Vagina (tissue), 2 donors: ENCODE data around the gene NGRN. TPM values are rescaled to one million over a fixed set of nuclear protein-coding genes. Genes with fewer than 3 reads are reported as not detected.

Experiments used
- DNase-seq, 2 donors: peaks; one replicate each; pipeline ENCODE4 v3.0.0-alpha.2; 2017; ENCODE audit errors: extremely low spot score in 2 of 2
- H3K27ac ChIP-seq: fragments of 200-600 bp; sonication (generic); one replicate; pipeline ENCODE4 v1.5.1; 2019
- H3K27me3 ChIP-seq: fragments of 200-600 bp; sonication (generic); one replicate; pipeline ENCODE4 v1.5.1; 2019
- H3K36me3 ChIP-seq, 2 donors: fragments of 200-600 bp; sonication (generic); one replicate each; pipeline ENCODE4 v1.5.1; 2017 to 2019
- H3K4me1 ChIP-seq: fragments of 200-600 bp; sonication (generic); one replicate; pipeline ENCODE4 v1.5.1; 2019
- H3K4me3 ChIP-seq, 2 donors: fragments of 200-600 bp; sonication (generic); 1 replicate in 1 of 2; 2 replicates in 1 of 2; pipeline ENCODE4 v1.5.1; 2016 to 2019
- H3K9me3 ChIP-seq: fragments of 200-600 bp; sonication (generic); one replicate; pipeline ENCODE4 v1.5.1; 2019
- POLR2A ChIP-seq, 2 donors: fragments of 450-650 bp; IDR thresholded peaks; one replicate each; pipeline ENCODE4 v1.6.1; 2017; ENCODE audit warnings: antibody characterized with exemption in 2 of 2, mild to moderate bottlenecking in 2 of 2, moderate library complexity in 2 of 2
- POLR2AphosphoS5 ChIP-seq, 2 donors: sonication (generic); formaldehyde crosslinking; IDR thresholded peaks; one replicate each; pipeline ENCODE4 v1.9.0; 2017; ENCODE audit warnings: antibody characterized with exemption in 2 of 2, mild to moderate bottlenecking in 2 of 2, low read depth in 1 of 2; ENCODE audit not compliant: insufficient read depth in 1 of 2
- intact Hi-C: fragments of 100-400 bp; cut with DNase I; formaldehyde crosslinking; loops from one replicate; pipeline ENCODE4 v1.15.1; 2023
- small RNA-seq: library from RNA; depleted of rRNA; stranded (forward); fragments of <200 nt; gene quantifications from one replicate; pipeline ENCODE3, GENCODE V24; 2016
- total RNA-seq: library from RNA; depleted of rRNA; stranded (reverse); fragments of >200 nt; gene quantifications from one replicate; pipeline ENCODE4 v1.2.3, GENCODE V29; 2016
- TF ChIP-seq, protein P1 (sequence below), 3 experiments: fragments of 450-650 bp in 2 of 3; fragments of 200-600 bp in 1 of 3; sonication (generic) in 1 of 3; IDR thresholded peaks; one replicate each; pipeline ENCODE4 v1.5.1; 2017 to 2019; ENCODE audit warnings: antibody characterized with exemption in 3 of 3, mild to moderate bottlenecking in 2 of 3, moderate library complexity in 2 of 3

NGRN gene
- total RNA-seq, 1 donor from 2014 or later = 59.2 TPM

GRCh38 chr15:90320062-90320884 lies 54.8 kb downstream of the NGRN start:
- Histone ChIP-seq H3K4me1 (peaks cover 33% of the 10 kb centered on the region), H3K9me3 (no peaks in the 10 kb centered on the region), H3K4me3 (peak overlapping the region; percentile 9 to 25), H3K27ac (peak overlapping the region; percentile 67), H3K36me3 (no peaks in the 10 kb centered on the region), H3K27me3 (no peaks in the 10 kb centered on the region)
- DNase-seq = peak; percentile 88 to 95
- intact Hi-C loops = loop anchor here (5.0 kb wide), 1 partner anchor 162 kb away; no protein-coding TSS in a partner anchor
- TF ChIP-seq, protein P1, sequence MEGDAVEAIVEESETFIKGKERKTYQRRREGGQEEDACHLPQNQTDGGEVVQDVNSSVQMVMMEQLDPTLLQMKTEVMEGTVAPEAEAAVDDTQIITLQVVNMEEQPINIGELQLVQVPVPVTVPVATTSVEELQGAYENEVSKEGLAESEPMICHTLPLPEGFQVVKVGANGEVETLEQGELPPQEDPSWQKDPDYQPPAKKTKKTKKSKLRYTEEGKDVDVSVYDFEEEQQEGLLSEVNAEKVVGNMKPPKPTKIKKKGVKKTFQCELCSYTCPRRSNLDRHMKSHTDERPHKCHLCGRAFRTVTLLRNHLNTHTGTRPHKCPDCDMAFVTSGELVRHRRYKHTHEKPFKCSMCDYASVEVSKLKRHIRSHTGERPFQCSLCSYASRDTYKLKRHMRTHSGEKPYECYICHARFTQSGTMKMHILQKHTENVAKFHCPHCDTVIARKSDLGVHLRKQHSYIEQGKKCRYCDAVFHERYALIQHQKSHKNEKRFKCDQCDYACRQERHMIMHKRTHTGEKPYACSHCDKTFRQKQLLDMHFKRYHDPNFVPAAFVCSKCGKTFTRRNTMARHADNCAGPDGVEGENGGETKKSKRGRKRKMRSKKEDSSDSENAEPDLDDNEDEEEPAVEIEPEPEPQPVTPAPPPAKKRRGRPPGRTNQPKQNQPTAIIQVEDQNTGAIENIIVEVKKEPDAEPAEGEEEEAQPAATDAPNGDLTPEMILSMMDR (IDR thresholded peaks at IDR 0.05) = peak; percentile 99
- TF ChIP-seq POLR2AphosphoS5 (IDR thresholded peaks at IDR 0.05; ENCODE audit: insufficient read depth in 1 of 2, low read depth in 1 of 2) (peak; percentile 32 to 39), POLR2A (IDR thresholded peaks at IDR 0.05) (no peak)

DNA sequence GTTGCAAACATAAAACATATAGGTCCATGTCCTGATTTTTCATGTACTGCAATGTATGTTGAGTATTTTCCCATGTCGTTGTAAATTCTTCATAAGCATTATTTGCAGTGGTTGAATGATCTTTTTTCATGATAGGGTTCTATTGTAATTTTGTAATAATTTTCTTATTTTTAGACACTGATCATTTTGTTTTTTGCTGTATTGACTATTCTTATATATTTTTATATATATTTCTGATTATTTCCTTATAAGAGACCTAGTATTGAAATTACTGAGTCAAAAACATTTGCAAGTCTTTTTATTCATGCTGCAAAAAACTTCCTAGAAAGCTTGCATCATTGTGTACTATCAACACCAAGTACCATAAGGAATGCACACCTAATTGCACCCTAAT lies 55.4 kb downstream of the NGRN start:
- Histone ChIP-seq H3K27ac (no peak overlapping the region), H3K4me3 (no peak overlapping the region), H3K4me1 (peaks cover 28% of the 10 kb centered on the region), H3K9me3 (no peaks in the 10 kb centered on the region), H3K27me3 (no peaks in the 10 kb centered on the region), H3K36me3 (no peaks in the 10 kb centered on the region)
- intact Hi-C loops = loop anchor here (5.0 kb wide), 1 partner anchor 161 kb away; no protein-coding TSS in a partner anchor
- DNase-seq = no peak
- TF ChIP-seq, protein P1 (IDR thresholded peaks at IDR 0.05) = no peak
- TF ChIP-seq POLR2A (IDR thresholded peaks at IDR 0.05) (no peak), POLR2AphosphoS5 (IDR thresholded peaks at IDR 0.05; ENCODE audit: insufficient read depth in 1 of 2, low read depth in 1 of 2) (no peak)

Small RNA genes lying within 50 kb of the gene (small RNA-seq; reads per million reads assigned to genes)
- gene AC091167.3 (not detected), gene RN7SL736P (not detected)

Other genes with a start within 250 kb of the NGRN start
- gene IDH2, start 163.2 kb upstream of the NGRN start, total RNA-seq = 39.3 TPM
- gene SEMA4B, start 64.3 kb upstream of the NGRN start, total RNA-seq = 205 TPM
- gene CIB1, start 31.7 kb upstream of the NGRN start, total RNA-seq = 42.7 TPM
- 4.9 TPM for gene GDPGP1, start 31.5 kb upstream of the NGRN start, total RNA-seq
- gene TTLL13, start 16.1 kb upstream of the NGRN start, total RNA-seq = not detected
- 8.3 TPM for gene ZNF774, start 86.6 kb downstream of the NGRN start, total RNA-seq
- 261 TPM for gene IQGAP1, start 122.6 kb downstream of the NGRN start, total RNA-seq